MM.1S (cell line): Measurements from ENCODE around the gene SCARB2.

ENCODE experiments used
- DNase-seq: peaks from one replicate; pipeline ENCODE4 v3.0.0-alpha.2; 2015
- H2AFZ ChIP-seq: fragments of 300-600 bp; sonication (generic); 2 replicates; pipeline ENCODE4 v1.6.0; 2016; ENCODE audit warnings: antibody characterized with exemption, low read length
- H3F3A ChIP-seq: fragments of 300-600 bp; sonication (generic); 2 replicates; pipeline ENCODE4 v1.6.1; 2016; ENCODE audit warnings: mild to moderate bottlenecking, antibody characterized with exemption, low read length, moderate library complexity, mixed read lengths; ENCODE audit not compliant: insufficient read depth
- H3K27ac ChIP-seq: fragments of 300-600 bp; sonication (generic); 2 replicates; pipeline ENCODE4 v1.5.1; 2016; ENCODE audit warnings: mild to moderate bottlenecking, low read length
- H3K27me3 ChIP-seq: fragments of 300-600 bp; sonication (generic); replicated peaks from 2 replicates; pipeline ENCODE4 v1.6.0; 2016; ENCODE audit warnings: low read length; ENCODE audit not compliant: insufficient read depth
- H3K36me3 ChIP-seq: fragments of 300-600 bp; sonication (generic); replicated peaks from 2 replicates; pipeline ENCODE4 v1.6.1; 2016; ENCODE audit warnings: mild to moderate bottlenecking, low read length, mixed read lengths; ENCODE audit not compliant: insufficient read depth
- H3K4me1 ChIP-seq: fragments of 300-600 bp; sonication (generic); 2 replicates; pipeline ENCODE4 v1.6.1; 2016; ENCODE audit warnings: low read length, mixed read lengths
- H3K4me2 ChIP-seq: fragments of 300-600 bp; sonication (generic); 2 replicates; pipeline ENCODE4 v1.6.0; 2016; ENCODE audit warnings: low read depth, low read length
- H3K4me3 ChIP-seq: fragments of 300-600 bp; sonication (generic); 2 replicates; pipeline ENCODE4 v1.5.1; 2016; ENCODE audit warnings: low read length, mixed read lengths
- H3K79me2 ChIP-seq: fragments of 300-600 bp; sonication (generic); 2 replicates; pipeline ENCODE4 v1.6.1; 2016; ENCODE audit warnings: mixed run types, low read length, mixed read lengths
- H3K9ac ChIP-seq: fragments of 300-600 bp; sonication (generic); 2 replicates; pipeline ENCODE4 v1.6.1; 2016; ENCODE audit warnings: low read length, mixed read lengths
- H3K9me2 ChIP-seq: fragments of 300-600 bp; sonication (generic); replicated peaks from 2 replicates; pipeline ENCODE4 v1.6.1; 2016; ENCODE audit warnings: mild to moderate bottlenecking, low read length, mixed read lengths; ENCODE audit not compliant: insufficient read depth
- H3K9me3 ChIP-seq: fragments of 300-600 bp; sonication (generic); replicated peaks from 2 replicates; pipeline ENCODE4 v1.6.1; 2016; ENCODE audit warnings: mild to moderate bottlenecking, low read length, mixed read lengths; ENCODE audit not compliant: insufficient read depth
- H4K20me1 ChIP-seq: fragments of 300-600 bp; sonication (generic); 2 replicates; pipeline ENCODE4 v1.6.1; 2016; ENCODE audit warnings: mild to moderate bottlenecking, low read length, moderate library complexity, mixed read lengths; ENCODE audit not compliant: insufficient read depth
- CTCF ChIP-seq: fragments of 300-600 bp; sonication (generic); IDR thresholded peaks from 2 replicates; pipeline ENCODE4 v1.5.1; 2016; ENCODE audit warnings: antibody characterized with exemption, low read length, mixed read lengths
- EZH2 ChIP-seq: fragments of 300-600 bp; sonication (generic); optimal IDR thresholded peaks from 2 replicates; pipeline ENCODE3; 2017; ENCODE audit warnings: low read depth, mild to moderate bottlenecking, antibody characterized with exemption, low read length, mixed read lengths
- EZH2phosphoT487 ChIP-seq: fragments of 300-600 bp; sonication (generic); IDR thresholded peaks from 2 replicates; pipeline ENCODE4 v1.6.1; 2018; ENCODE audit warnings: antibody characterized with exemption, low read length

Gene SCARB2

GRCh38 chr4:76187152-76187551 is 26.5 kb downstream of the SCARB2 start:
- H3K36me3 ChIP-seq: 0 out of 2 replicates have a peak, but pooled peaks cover 4% of the 10 kb centered on the region
- H3F3A ChIP-seq: no peaks in the 10 kb centered on the region
- H3K27me3 ChIP-seq: no peaks in the 10 kb centered on the region
- peaks cover 6% of the 10 kb centered on the region; the same call in 1 of the 2 replicates for H4K20me1 ChIP-seq
- peaks cover 94% of the 10 kb centered on the region for H3K79me2 ChIP-seq
- no peak overlapping the region for H3K4me2 ChIP-seq
- H3K9me2 ChIP-seq: no peaks in the 10 kb centered on the region
- H3K9ac ChIP-seq: no peak overlapping the region
- TF ChIP-seq CTCF: no peak
- TF ChIP-seq EZH2: no peak
- no peak for TF ChIP-seq EZH2phosphoT487
- H3K4me3 ChIP-seq: no peak overlapping the region
- H3K9me3 ChIP-seq: no peaks in the 10 kb centered on the region
- no peak overlapping the region for H3K27ac ChIP-seq
- no peaks in the 10 kb centered on the region for H3K4me1 ChIP-seq
- no peak for DNase-seq
- no peak overlapping the region for H2AFZ ChIP-seq

GRCh38 chr4:76182463-76182862 is 31.2 kb downstream of the SCARB2 start:
- H3K27me3 ChIP-seq: no peaks in the 10 kb centered on the region

GRCh38 chr4:76179398-76180318 is 34.0 kb downstream of the SCARB2 start:
- Histone ChIP-seq H3K9ac (no peak overlapping the region), H2AFZ (no peak overlapping the region), H3K9me2 (no peaks in the 10 kb centered on the region), H3K4me1 (no peaks in the 10 kb centered on the region), H3K36me3 (no peaks in the 10 kb centered on the region), H3K4me2 (no peak overlapping the region), H3K27ac (no peak overlapping the region), H3K4me3 (no peak overlapping the region), H3K79me2 (peaks cover 63% of the 10 kb centered on the region), H3K9me3 (no peaks in the 10 kb centered on the region), H3K27me3 (no peaks in the 10 kb centered on the region), H4K20me1 (no peaks in the 10 kb centered on the region), H3F3A (no peaks in the 10 kb centered on the region)
- peak; percentile 84 for DNase-seq
- TF ChIP-seq CTCF (peak; percentile 95), EZH2phosphoT487 (no peak)

More at GRCh38 chr4:76182463-76182862, 31.2 kb downstream of the SCARB2 start:
- peaks cover 6% of the 10 kb centered on the region; the same call in 1 of the 2 replicates for H4K20me1 ChIP-seq
- H3K9me3 ChIP-seq: no peaks in the 10 kb centered on the region
- H3K4me3 ChIP-seq: no peak overlapping the region
- peaks cover 83% of the 10 kb centered on the region for H3K79me2 ChIP-seq
- no peak overlapping the region for H3K4me2 ChIP-seq
- no peaks in the 10 kb centered on the region for H3K4me1 ChIP-seq
- TF ChIP-seq EZH2phosphoT487: no peak
- TF ChIP-seq EZH2: no peak
- no peak for TF ChIP-seq CTCF
- no peak for DNase-seq
- H3K36me3 ChIP-seq: no peaks in the 10 kb centered on the region
- no peaks in the 10 kb centered on the region for H3K9me2 ChIP-seq
- no peaks in the 10 kb centered on the region for H3F3A ChIP-seq
- no peak overlapping the region for H2AFZ ChIP-seq
- no peak overlapping the region for H3K27ac ChIP-seq
- H3K9ac ChIP-seq: no peak overlapping the region
